HepG2 (cell line): ENCODE data around the gene ERCC2. TPM values are rescaled to one million over a fixed set of nuclear protein-coding genes. Genes with fewer than 3 reads are reported as not detected.
A peak's percentile ranks its signal among the peaks of the same experiment; 100 is the strongest.

ENCODE experiments used
- AGO1 ChIP-seq: fragments of 200-400 bp; formaldehyde crosslinking; IDR thresholded peaks from 2 replicates; pipeline ENCODE4 v1.6.1; 2017; ENCODE audit warnings: mild to moderate bottlenecking, low read depth, low read length, moderate library complexity; ENCODE audit not compliant: poor library complexity, severe bottlenecking
- ATF3 ChIP-seq: sonication (generic); formaldehyde crosslinking; IDR thresholded peaks from 2 replicates; pipeline ENCODE4 v1.4.0; 2020; ENCODE audit warnings: missing genetic modification reagents
- ATF4 ChIP-seq, 2 experiments: fragments of 450-650 bp in 1 of 2; sonication (generic) in 1 of 2; formaldehyde crosslinking; IDR thresholded peaks; 2 replicates each; pipeline versions ENCODE4 v1.5.0 to v1.8.0; 2020 to 2022; ENCODE audit warnings: mild to moderate bottlenecking in 1 of 2, missing genetic modification reagents in 1 of 2
- E2F1 ChIP-seq: sonication (generic); formaldehyde crosslinking; IDR thresholded peaks from 2 replicates; pipeline ENCODE4 v1.5.0; 2020; ENCODE audit warnings: missing genetic modification reagents
- EED ChIP-seq: sonication (generic); formaldehyde crosslinking; IDR thresholded peaks from 2 replicates; pipeline ENCODE4 v1.5.0; 2020; ENCODE audit warnings: mild to moderate bottlenecking, missing genetic modification reagents
- ELF3 ChIP-seq: IDR thresholded peaks from 2 replicates; pipeline ENCODE4 v1.6.1; 2016; ENCODE audit warnings: missing genetic modification reagents, missing compliant biosample characterization
- ELF4 ChIP-seq: sonication (generic); formaldehyde crosslinking; IDR thresholded peaks from 2 replicates; pipeline ENCODE4 v1.5.0; 2020; ENCODE audit warnings: missing genetic modification reagents, mild to moderate bottlenecking, moderate library complexity, borderline replicate concordance
- FOSL2 ChIP-seq: sonication (generic); formaldehyde crosslinking; IDR thresholded peaks from 2 replicates; pipeline ENCODE4 v1.4.0; 2020; ENCODE audit warnings: missing genetic modification reagents
- GMEB2 ChIP-seq: IDR thresholded peaks from 2 replicates; pipeline ENCODE4 v1.6.1; 2016; ENCODE audit warnings: missing biosample characterization, missing genetic modification reagents, low read depth
- GRHL1 ChIP-seq: sonication (generic); formaldehyde crosslinking; conservative IDR thresholded peaks from 2 replicates; pipeline ENCODE4 v1.8.0; 2022; ENCODE audit warnings: missing genetic modification reagents
- GTF3A ChIP-seq: sonication (generic); formaldehyde crosslinking; conservative IDR thresholded peaks from 2 replicates; pipeline ENCODE4 v1.4.0; 2020; ENCODE audit warnings: mild to moderate bottlenecking, missing genetic modification reagents
- HHEX ChIP-seq: IDR thresholded peaks from 2 replicates; pipeline ENCODE4 v1.6.1; 2016; ENCODE audit warnings: control low read depth
- IKZF1 ChIP-seq: fragments of 450-650 bp; IDR thresholded peaks from 2 replicates; pipeline ENCODE4 v1.7.1; 2016
- IKZF5 ChIP-seq: IDR thresholded peaks from 2 replicates; pipeline ENCODE4 v1.6.1; 2018; ENCODE audit warnings: missing genetic modification reagents, mild to moderate bottlenecking, missing compliant biosample characterization
- JUND ChIP-seq: sonication (generic); formaldehyde crosslinking; IDR thresholded peaks from 2 replicates; pipeline ENCODE4 v1.8.0; 2022; ENCODE audit warnings: mild to moderate bottlenecking, missing genetic modification reagents
- NR0B2 ChIP-seq: sonication (generic); formaldehyde crosslinking; IDR thresholded peaks from 2 replicates; pipeline ENCODE4 v1.4.0; 2020; ENCODE audit warnings: mild to moderate bottlenecking, missing genetic modification reagents
- SRSF4 ChIP-seq: fragments of 200-400 bp; formaldehyde crosslinking; IDR thresholded peaks from one replicate; pipeline ENCODE4 v1.6.1; 2018; ENCODE audit warnings: mild to moderate bottlenecking, low read depth, low read length, moderate library complexity; ENCODE audit not compliant: poor library complexity, severe bottlenecking
- ZBTB20 ChIP-seq: sonication (generic); formaldehyde crosslinking; IDR thresholded peaks from 2 replicates; pipeline ENCODE4 v1.8.1; 2023; ENCODE audit warnings: missing genetic modification reagents, low read depth, mild to moderate bottlenecking, borderline replicate concordance
- ZNF329 ChIP-seq: sonication (generic); formaldehyde crosslinking; IDR thresholded peaks from 2 replicates; pipeline ENCODE4 v1.9.0; 2021; ENCODE audit warnings: low read depth, mild to moderate bottlenecking, missing genetic modification reagents
- ZNF441 ChIP-seq: sonication (generic); formaldehyde crosslinking; IDR thresholded peaks from 2 replicates; pipeline ENCODE4 v1.7.0; 2021; ENCODE audit warnings: missing genetic modification reagents, borderline replicate concordance
- ZNF7 ChIP-seq: IDR thresholded peaks from 2 replicates; pipeline ENCODE4 v1.6.1; 2016; ENCODE audit warnings: missing biosample characterization, missing genetic modification reagents
- polyA plus RNA-seq, 8 experiments: library from polyadenylated mRNA; depleted of rRNA in 3 of 8; stranded (reverse) in 7 of 8; unstranded in 1 of 8; fragments of >200 nt; fragmentation: Illumina TruSeq in 4 of 8; extraction: Trizol in 4 of 8; gene quantifications; 2 replicates each; pipeline versions ENCODE4 v1.2.1 to v1.2.3, GENCODE V29; 2011 to 2016; ENCODE audit warnings: low read depth in 4 of 8, missing spikeins in 1 of 8, mixed read lengths in 1 of 8; ENCODE audit not compliant: insufficient read depth in 1 of 8
- total RNA-seq, 5 experiments: library from RNA; depleted of rRNA; stranded (reverse); fragments of >200 nt; fragmentation: Illumina TruSeq; extraction: Trizol; gene quantifications; 2 replicates each; pipeline ENCODE4 v1.2.3, GENCODE V29; 2016; ENCODE audit warnings: low read depth in 1 of 5

Gene ERCC2
- total and polyA plus RNA-seq, 2 of the 13 experiments (the other 11 are each of a cell fraction or from before 2014, with no cell fraction given), result 25.4 to 49.2 TPM

GRCh38 chr19:45405435-45406225 is 35.3 kb upstream of the ERCC2 start (continued):
- TF ChIP-seq E2F1 (CRISPR knock-in tag), result peak; percentile 86
- no peak for TF ChIP-seq ZNF329
- no peak for TF ChIP-seq AGO1
- no peak for TF ChIP-seq GRHL1
- TF ChIP-seq ZNF441, result 0 out of 2 replicates have a peak, but pooled peaks have one; percentile 14
- TF ChIP-seq ZBTB20 (CRISPR knock-in tag), result no peak
- peak; percentile 84 for TF ChIP-seq FOSL2
- peak; percentile 35; the same call in 1 of the 2 replicates for TF ChIP-seq IKZF5 (CRISPR knock-in tag)
- TF ChIP-seq SRSF4, result no peak
- no peak for TF ChIP-seq ZNF7 (CRISPR knock-in tag)
- no peak for TF ChIP-seq HHEX (CRISPR knock-in tag)
- TF ChIP-seq ATF4 (CRISPR knock-in tag; IDR thresholded peaks at IDR 0.05), result no peak
- TF ChIP-seq EED (CRISPR knock-in tag), result peak; percentile 39; the same call in 1 of the 2 replicates
- TF ChIP-seq ELF3 (CRISPR knock-in tag), result no peak
- peak; percentile 66; the same call in 1 of the 2 replicates for TF ChIP-seq NR0B2 (CRISPR knock-in tag)
- no peak for TF ChIP-seq IKZF1
- 0 out of 2 replicates have a peak, but pooled peaks have one; percentile 55 for TF ChIP-seq ELF4 (CRISPR knock-in tag)
- TF ChIP-seq GTF3A, result no peak
- peak; percentile 80 for TF ChIP-seq ATF3 (CRISPR knock-in tag)
- TF ChIP-seq JUND (CRISPR knock-in tag), result peak; percentile 41; the same call in 1 of the 2 replicates
- TF ChIP-seq GMEB2, result no peak
